HEK293 (cell line): Measurements from ENCODE around the gene CRACDL.

Experiments
- CTCF ChIA-PET: fragments of 350-600 bp; formaldehyde crosslinking; extraction: SDS; loops from one replicate; lab custom pipeline; 2021; ENCODE audit warnings: antibody characterized with exemption; lab: Yijun Ruan, JAX
- POLR2A ChIA-PET: fragments of 300-600 bp; formaldehyde crosslinking; extraction: SDS; loops from one replicate; lab custom pipeline; 2020; ENCODE audit warnings: antibody characterized with exemption, inconsistent platforms; lab: Yijun Ruan, JAX
- H3K27ac ChIP-seq: fragments of 200-500 bp; sonication (Bioruptor generic); 2 replicates; pipeline ENCODE4 v1.5.1; 2014; ENCODE audit warnings: low read depth, low read length, control low read depth, inconsistent platforms; ENCODE audit errors: extremely low read depth
- H3K36me3 ChIP-seq, 2 experiments: fragments of 200-500 bp in 1 of 2; sonication (Bioruptor generic) in 1 of 2; 1 replicate in 1 of 2; 2 replicates in 1 of 2; pipeline ENCODE4 v1.5.1; 2014 to 2017; ENCODE audit warnings: inconsistent platforms in 2 of 2, low read length in 2 of 2; ENCODE audit not compliant: control insufficient read depth in 2 of 2, insufficient read depth in 1 of 2
- H3K4me1 ChIP-seq: fragments of 200-500 bp; sonication (Bioruptor generic); 2 replicates; pipeline ENCODE4 v1.5.1; 2014; ENCODE audit warnings: mild to moderate bottlenecking, low read length, inconsistent platforms; ENCODE audit not compliant: control insufficient read depth, insufficient read depth
- H3K4me3 ChIP-seq: 2 replicates; pipeline ENCODE4 v1.5.1; 2011; ENCODE audit warnings: low read depth, mild to moderate bottlenecking, control low read depth, low read length, moderate library complexity
- H3K9me3 ChIP-seq: fragments of 200-500 bp; sonication (Bioruptor generic); 2 replicates; pipeline ENCODE4 v1.5.1; 2014; ENCODE audit warnings: low read depth, low read length, inconsistent platforms; ENCODE audit not compliant: control insufficient read depth, insufficient read depth
- HOXD13 ChIP-seq: sonication (generic); formaldehyde crosslinking; IDR thresholded peaks from 2 replicates; pipeline ENCODE4 v1.8.0; 2022; ENCODE audit warnings: missing genetic modification reagents, borderline replicate concordance
- SCRT2 ChIP-seq: fragments of 450-650 bp; formaldehyde crosslinking; IDR thresholded peaks from 2 replicates; pipeline ENCODE4 v1.5.1; 2016; ENCODE audit warnings: missing biosample characterization, missing genetic modification characterization
- ZFHX2 ChIP-seq: fragments of 450-650 bp; formaldehyde crosslinking; conservative IDR thresholded peaks from 2 replicates; pipeline ENCODE4 v1.5.1; 2016; ENCODE audit warnings: missing biosample characterization, missing genetic modification characterization
- ZNF121 ChIP-seq: fragments of 450-650 bp; formaldehyde crosslinking; IDR thresholded peaks from 2 replicates; pipeline ENCODE4 v1.5.1; 2016; ENCODE audit warnings: missing biosample characterization, missing genetic modification characterization
- ZNF302 ChIP-seq: fragments of 450-650 bp; formaldehyde crosslinking; IDR thresholded peaks from 2 replicates; pipeline ENCODE4 v1.5.1; 2016; ENCODE audit warnings: missing biosample characterization, missing genetic modification characterization, low read depth
- ZNF473 ChIP-seq: fragments of 450-650 bp; formaldehyde crosslinking; IDR thresholded peaks from 2 replicates; pipeline ENCODE4 v1.5.1; 2017; ENCODE audit warnings: missing biosample characterization, missing genetic modification characterization
- ZNF621 ChIP-seq: fragments of 450-650 bp; formaldehyde crosslinking; IDR thresholded peaks from 2 replicates; pipeline ENCODE4 v1.5.1; 2017; ENCODE audit warnings: missing biosample characterization, missing genetic modification characterization
- ZNF624 ChIP-seq: fragments of 450-650 bp; formaldehyde crosslinking; IDR thresholded peaks from 2 replicates; pipeline ENCODE4 v1.5.1; 2017; ENCODE audit warnings: missing biosample characterization, missing genetic modification characterization
- ZNF670 ChIP-seq: fragments of 450-650 bp; formaldehyde crosslinking; IDR thresholded peaks from 2 replicates; pipeline ENCODE4 v1.5.1; 2016; ENCODE audit warnings: missing biosample characterization, missing genetic modification characterization, low read depth
- ZNF747 ChIP-seq: fragments of 450-650 bp; formaldehyde crosslinking; IDR thresholded peaks from 2 replicates; pipeline ENCODE4 v1.5.1; 2016; ENCODE audit warnings: missing biosample characterization, missing genetic modification characterization
- ZNF791 ChIP-seq: fragments of 450-650 bp; formaldehyde crosslinking; IDR thresholded peaks from 2 replicates; pipeline ENCODE4 v1.5.1; 2016; ENCODE audit warnings: missing biosample characterization, missing genetic modification characterization
- ZSCAN23 ChIP-seq: fragments of 450-650 bp; formaldehyde crosslinking; IDR thresholded peaks from 2 replicates; pipeline ENCODE4 v1.5.1; 2016; ENCODE audit warnings: missing biosample characterization, missing genetic modification characterization
- TF ChIP-seq, protein P1 (sequence below): fragments of 450-650 bp; formaldehyde crosslinking; IDR thresholded peaks from 2 replicates; pipeline ENCODE4 v1.5.1; 2016; ENCODE audit warnings: missing biosample characterization, missing genetic modification characterization
- TF ChIP-seq, protein P2 (sequence below): fragments of 450-650 bp; formaldehyde crosslinking; IDR thresholded peaks from 2 replicates; pipeline ENCODE4 v1.5.1; 2017; ENCODE audit warnings: missing biosample characterization, missing genetic modification characterization
- TF ChIP-seq, protein P3 (sequence below): fragments of 450-650 bp; formaldehyde crosslinking; IDR thresholded peaks from 2 replicates; pipeline ENCODE4 v1.5.1; 2016; ENCODE audit warnings: missing biosample characterization, missing genetic modification characterization

CRACDL gene

DNA sequence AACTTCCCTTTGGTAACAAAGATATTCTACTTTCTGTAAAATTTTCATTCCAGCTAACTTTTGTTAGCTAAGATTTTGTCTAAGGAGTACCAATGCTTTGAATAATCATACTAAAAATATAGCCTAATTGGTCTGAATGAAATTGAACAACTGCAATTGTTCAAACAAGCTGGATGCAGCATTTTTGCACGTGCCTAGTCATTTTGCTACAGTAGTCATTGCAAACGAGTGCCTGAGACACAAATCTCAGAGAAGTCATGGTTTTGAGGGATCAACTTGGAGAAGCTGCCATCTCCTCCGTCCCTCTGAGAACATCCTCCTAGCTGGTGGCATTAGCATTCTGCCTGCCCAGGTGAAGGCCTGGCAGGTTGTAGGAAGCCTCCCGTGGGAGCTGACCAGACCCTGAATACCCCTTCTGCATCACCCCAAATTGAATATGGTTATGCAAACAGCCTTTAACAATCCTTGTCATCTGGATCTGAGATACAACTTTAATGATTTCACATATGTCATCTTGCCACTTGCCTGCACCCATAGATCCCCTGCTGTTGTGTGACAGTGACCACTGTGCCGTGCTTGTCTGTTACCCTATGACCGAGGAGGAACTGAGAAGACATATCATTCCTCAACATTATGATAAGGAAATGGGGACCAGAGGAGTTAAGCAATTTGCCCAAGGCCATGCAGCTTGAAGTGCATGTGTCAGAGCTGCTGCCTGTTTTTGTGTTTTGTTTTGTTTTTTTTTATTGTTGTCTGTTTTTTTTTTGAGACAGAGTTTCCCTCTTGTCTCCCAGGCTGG lies 176.0 kb downstream of the CRACDL start:
- Histone ChIP-seq H3K27ac (no peak overlapping the region), H3K9me3 (no peaks in the 10 kb centered on the region), H3K4me3 (no peak overlapping the region), H3K4me1 (no peaks in the 10 kb centered on the region), H3K36me3 (no peaks in the 10 kb centered on the region)
- ChIA-PET CTCF (interaction anchor here (0.6 kb wide), 1 partner anchor 306 kb away, joined by 3 read pairs; no protein-coding TSS in a partner anchor), POLR2A (no interaction called here)
- no peak for TF ChIP-seq ZNF121 (tag by site-specific recombination)
- TF ChIP-seq ZNF670, result no peak
- no peak for TF ChIP-seq ZNF621 (tag by site-specific recombination)
- no peak for TF ChIP-seq ZNF791 (tag by site-specific recombination)
- TF ChIP-seq HOXD13, result no peak
- no peak for TF ChIP-seq ZNF747 (tag by site-specific recombination)
- no peak for TF ChIP-seq ZNF624 (tag by site-specific recombination)

DNA sequence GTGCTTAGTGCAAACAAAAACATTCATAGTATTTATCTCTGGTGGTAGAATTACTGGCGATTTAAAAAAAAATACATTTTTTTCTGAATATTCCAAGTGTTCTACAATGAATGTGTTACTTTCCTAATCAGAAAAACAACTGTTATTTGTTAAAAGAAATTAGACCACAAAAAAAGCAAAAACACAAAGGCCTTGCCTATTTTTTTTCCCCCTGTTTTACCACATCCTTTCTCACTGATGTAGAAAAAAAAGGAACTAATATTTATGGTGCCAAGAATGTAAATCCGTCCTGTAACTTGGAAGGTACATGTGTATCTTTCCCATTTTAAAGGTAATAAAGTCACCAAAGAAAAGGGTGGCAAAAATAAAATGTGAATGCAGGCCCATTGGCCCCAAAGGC lies 176.7 kb downstream of the CRACDL start:
- CTCF ChIA-PET, result no interaction called here
- no peaks in the 10 kb centered on the region for H3K9me3 ChIP-seq
- H3K4me1 ChIP-seq, result no peaks in the 10 kb centered on the region
- H3K27ac ChIP-seq, result no peak overlapping the region
- POLR2A ChIA-PET, result no interaction called here
- no peak for TF ChIP-seq ZFHX2 (tag by site-specific recombination)
- no peak for TF ChIP-seq ZSCAN23
- TF ChIP-seq, protein P1, sequence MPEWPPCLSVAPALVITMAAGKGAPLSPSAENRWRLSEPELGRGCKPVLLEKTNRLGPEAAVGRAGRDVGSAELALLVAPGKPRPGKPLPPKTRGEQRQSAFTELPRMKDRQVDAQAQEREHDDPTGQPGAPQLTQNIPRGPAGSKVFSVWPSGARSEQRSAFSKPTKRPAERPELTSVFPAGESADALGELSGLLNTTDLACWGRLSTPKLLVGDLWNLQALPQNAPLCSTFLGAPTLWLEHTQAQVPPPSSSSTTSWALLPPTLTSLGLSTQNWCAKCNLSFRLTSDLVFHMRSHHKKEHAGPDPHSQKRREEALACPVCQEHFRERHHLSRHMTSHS (tag by site-specific recombination), result no peak
- TF ChIP-seq, protein P2, sequence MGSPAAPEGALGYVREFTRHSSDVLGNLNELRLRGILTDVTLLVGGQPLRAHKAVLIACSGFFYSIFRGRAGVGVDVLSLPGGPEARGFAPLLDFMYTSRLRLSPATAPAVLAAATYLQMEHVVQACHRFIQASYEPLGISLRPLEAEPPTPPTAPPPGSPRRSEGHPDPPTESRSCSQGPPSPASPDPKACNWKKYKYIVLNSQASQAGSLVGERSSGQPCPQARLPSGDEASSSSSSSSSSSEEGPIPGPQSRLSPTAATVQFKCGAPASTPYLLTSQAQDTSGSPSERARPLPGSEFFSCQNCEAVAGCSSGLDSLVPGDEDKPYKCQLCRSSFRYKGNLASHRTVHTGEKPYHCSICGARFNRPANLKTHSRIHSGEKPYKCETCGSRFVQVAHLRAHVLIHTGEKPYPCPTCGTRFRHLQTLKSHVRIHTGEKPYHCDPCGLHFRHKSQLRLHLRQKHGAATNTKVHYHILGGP, result no peak
- no peak overlapping the region for H3K4me3 ChIP-seq
- no peaks in the 10 kb centered on the region for H3K36me3 ChIP-seq

DNA sequence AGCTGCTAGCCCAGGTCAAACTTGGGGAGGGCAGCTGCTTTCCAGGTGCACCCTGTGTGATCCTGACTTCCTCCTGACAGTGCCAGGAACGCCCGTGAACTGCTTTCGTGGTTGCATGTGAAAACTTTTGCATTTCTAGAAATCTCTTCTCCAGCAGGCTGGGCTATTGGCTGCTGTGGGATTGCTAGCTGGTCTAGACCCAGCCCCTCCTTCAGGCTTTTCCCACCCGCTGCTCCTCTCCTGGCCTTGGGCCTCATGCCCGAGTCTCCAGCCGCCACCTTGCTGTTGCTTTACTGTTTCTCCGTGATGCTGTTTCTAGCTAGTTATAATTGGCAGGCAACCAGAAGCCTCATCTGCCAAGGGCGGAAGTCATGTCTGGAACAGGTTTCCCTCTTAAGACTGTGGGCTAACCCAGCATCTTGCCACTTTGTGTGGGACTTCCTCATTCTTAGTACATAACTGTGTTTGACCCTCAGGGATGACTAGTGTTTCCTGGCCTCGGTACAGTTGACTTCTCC lies 178.1 kb downstream of the CRACDL start:
- TF ChIP-seq SCRT2 (tag by site-specific recombination), result no peak
- TF ChIP-seq, protein P3, sequence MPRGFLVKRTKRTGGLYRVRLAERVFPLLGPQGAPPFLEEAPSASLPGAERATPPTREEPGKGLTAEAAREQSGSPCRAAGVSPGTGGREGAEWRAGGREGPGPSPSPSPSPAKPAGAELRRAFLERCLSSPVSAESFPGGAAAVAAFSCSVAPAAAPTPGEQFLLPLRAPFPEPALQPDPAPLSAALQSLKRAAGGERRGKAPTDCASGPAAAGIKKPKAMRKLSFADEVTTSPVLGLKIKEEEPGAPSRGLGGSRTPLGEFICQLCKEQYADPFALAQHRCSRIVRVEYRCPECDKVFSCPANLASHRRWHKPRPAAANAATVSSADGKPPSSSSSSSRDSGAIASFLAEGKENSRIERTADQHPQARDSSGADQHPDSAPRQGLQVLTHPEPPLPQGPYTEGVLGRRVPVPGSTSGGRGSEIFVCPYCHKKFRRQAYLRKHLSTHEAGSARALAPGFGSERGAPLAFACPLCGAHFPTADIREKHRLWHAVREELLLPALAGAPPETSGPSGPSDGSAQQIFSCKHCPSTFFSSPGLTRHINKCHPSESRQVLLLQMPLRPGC (tag by site-specific recombination), result no peak
- TF ChIP-seq ZNF302 (tag by site-specific recombination), result no peak
- TF ChIP-seq ZNF473 (tag by site-specific recombination), result no peak
- H3K27ac ChIP-seq, result no peak overlapping the region
- no peaks in the 10 kb centered on the region for H3K4me1 ChIP-seq
- no peak overlapping the region for H3K4me3 ChIP-seq
- H3K36me3 ChIP-seq, result no peaks in the 10 kb centered on the region
- ChIA-PET CTCF (interaction anchor here (0.7 to 1.2 kb wide), 2 partner anchors 9 to 18 kb away, joined by 3 to 6 read pairs; no protein-coding TSS in a partner anchor), POLR2A (no interaction called here)
- H3K9me3 ChIP-seq, result no peaks in the 10 kb centered on the region
